ENCODE data around the gene GSG1.

GSG1 gene

DNA sequence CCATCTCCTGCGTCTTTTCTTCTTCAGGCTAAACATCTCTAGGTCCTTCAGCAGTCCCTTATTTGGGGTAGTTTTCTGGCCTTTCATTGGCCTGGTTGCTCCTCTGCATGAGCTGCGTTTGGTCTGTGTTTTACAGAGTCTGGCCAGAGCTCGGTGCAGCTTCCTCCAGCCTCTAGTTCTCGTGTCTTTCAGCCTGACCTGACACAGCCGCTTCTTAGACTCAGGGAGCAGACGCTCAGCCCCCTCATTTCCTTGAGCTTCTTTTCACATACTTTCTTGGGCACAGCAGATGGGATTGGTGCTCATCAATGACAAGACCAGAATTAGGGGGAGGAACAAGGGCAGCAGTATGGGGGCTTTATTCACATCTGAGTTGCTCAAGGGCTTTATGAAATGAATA, 13.6 kb upstream of the GSG1 start:
- no peak for DNase-seq

DNA sequence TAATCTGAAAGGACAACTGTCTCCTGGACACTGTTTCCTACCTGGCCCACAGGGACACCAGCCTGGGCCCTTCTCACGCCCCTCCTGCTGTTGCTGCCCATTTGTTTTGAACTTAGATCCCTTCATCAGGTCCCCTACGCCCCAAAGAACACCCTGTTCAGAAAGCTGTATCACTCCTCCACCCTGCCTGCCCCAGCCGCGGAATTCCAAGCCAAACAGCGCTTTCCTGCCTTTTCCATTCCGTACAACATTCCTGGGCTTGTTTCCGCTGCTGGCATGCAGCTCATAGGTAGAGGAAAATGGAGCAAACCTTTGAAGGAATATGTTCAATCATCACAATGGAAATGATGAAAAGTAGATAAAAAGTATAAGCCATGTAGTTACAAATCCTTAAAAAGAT, 12.8 kb upstream of the GSG1 start:
- DNase-seq = no peak

DNA sequence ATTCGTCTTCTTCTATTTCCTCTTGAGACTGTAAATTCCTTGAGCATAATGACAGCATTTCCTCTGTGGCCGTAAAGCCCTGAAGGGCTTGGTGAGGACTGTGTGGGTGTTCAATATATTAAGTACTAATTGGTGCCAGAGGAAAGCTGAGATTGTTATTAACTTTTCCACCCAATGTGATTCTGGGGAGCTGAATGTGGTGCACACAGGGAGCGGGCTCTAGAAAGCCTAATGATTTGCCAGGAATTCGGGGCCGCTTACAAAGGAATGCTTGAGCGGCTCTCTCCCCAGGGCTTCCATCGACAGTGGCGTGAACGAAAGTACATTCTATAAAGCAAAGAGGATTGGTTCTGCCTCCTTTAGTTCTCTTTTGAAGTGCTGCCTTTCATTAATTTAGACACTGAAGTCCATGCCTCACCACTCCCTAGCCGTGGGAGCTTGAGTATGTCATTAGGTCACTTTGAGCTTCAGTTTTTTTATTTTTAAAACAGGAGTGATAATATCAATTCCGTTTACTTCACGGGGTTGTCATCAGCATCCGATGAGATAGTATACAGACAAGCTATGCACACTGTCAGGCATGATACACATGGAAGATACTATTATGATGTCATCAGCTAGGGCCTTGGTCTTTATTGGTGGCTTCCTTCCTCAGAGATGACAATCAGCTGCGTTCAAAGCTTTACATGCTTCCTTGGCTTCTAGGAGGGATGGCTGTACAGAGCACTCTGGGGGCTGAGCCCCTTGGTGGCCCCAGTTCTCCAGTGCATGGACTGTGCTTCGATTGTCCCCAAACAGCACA, 11.0 kb upstream of the GSG1 start:
- no peak for DNase-seq

DNA sequence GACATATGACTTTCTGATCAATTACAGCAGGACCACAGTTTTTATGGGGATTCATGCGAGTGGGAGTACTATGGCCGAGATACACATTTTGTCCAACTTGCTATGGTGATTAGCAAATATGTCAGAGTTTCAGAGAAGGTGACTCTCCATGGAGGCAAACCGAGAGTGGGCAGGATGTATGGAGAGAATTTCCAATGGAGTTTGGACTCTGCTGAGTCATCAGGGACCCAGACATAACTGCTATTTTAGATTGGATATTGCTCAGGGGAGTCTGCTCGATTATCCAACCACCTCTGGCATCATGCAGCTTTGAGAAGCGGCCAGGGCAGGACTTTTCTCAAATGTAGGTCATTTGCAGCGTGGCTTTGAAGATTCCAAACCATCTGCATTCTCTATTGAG, 9.5 kb upstream of the GSG1 start:
- no peak for DNase-seq

DNA sequence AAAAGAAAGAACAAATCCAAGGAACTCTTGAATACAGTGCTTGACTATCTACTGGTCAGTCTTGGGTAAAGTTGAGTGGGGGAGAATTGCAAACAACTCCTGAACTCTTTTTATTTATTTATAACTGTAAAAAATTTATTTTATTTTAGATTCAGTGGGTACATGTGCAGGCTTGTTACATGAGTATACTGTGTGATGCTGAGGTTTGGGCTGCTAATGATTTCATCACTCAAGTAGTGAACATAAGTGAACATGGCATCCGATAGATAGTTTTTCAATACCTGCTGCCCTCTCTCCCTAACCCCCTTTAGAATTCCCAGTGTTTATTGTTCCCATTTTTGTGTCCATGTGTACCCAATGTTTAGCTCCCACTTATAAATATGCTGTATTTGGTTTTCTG, 3.2 kb upstream of the GSG1 start:
- DNase-seq = no peak

DNA sequence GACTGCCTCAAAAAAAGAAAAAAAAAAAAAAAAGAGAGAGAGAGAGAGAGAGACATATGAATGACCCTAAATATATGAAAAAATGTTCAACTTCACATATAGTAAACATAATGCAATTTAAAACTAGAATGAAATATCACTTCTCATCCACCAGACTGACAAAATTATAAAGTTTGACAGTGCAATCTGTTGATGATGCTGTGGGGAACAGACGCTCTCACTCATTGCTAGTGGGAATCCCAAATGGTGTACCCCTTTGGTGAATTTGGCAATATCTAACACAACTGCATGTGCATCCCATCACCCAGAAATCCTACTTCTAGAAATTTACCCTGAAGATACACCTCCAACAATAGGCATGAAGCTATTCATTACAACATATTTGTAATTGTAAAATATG, 2.3 kb upstream of the GSG1 start:
- DNase-seq = no peak

DNA sequence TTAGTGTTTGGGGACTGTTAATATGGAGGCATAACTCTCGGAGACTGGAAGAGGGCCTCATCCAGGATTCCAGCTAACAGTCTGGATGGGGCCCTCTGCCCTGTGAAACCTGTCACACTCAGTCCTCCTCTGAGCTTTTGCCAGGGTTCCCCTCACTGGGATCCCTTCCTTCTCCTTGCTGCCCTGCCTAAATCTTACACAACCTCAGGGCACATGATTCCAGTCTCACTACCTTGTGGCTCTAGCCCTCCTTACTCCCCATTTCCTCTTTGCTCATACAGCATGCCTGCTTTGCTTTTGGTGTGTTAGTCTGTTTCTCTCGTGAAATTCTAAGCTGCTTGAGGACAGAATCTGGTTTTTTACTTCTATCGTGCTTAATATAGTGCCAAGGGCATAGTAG, 942 bp upstream of the GSG1 start:
- DNase-seq = no peak

DNA sequence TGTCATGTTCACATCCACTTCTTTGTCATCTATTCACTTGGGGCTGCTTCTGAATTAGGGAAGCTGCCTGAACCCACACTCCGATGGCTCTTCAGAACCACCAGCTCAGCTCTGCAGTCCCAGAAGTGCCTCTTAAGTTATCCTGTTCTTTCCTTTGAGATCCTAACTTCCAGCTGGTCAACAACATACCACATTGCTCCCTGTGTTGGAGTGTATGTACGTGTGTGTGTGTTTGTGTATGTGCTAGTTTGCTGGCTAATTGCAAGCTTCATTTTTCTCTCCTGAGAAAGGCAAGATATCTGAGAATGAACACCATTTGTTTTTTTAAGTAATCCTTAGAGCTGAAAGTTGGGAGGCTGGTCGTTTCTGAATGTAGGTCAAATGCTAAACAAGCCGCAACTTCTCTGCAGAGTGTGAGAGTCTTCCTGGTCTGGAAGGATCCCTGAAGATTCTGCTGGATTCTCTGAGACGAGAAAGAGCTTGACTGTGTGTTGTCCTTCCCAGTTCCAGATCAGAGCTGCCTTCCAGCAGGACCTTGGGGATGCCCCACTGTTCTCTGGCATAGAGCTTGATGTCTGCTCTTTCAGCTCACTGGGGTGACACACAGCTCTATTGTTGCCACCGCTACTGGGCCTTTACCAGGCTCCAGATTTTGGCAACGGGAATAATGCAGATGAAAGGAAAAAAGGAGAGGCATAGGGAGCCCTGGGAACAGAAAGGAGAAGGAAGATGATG, 839 bp downstream of the GSG1 start:
- DNase-seq = no peak

DNA sequence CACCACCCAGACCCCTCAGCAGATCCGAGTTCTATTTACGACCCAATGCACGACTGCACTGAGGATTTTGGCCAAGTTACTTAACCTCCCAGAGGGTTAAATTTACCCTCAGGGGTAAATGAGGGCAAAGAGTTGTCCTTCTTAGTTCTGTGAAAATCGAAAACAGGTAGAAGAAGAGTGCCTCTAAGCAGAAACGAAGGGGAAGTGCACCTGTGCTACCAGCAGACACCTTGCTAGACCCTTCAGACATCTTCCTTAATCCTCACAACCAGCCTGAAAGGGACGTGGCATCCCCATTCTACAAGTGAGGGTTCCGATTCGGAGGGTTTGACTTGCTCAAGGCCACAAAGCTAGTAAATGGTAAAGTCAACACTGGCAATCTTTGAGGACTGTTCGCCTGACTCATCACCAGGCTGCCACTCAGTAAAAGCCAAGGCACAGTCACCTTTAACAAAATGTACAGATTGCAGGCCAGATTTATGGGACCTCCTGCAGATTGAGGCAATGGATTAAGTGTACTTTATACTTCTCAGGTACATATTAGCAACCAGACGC, 1.6 kb downstream of the GSG1 start:
- DNase-seq = peak; percentile 14

DNA sequence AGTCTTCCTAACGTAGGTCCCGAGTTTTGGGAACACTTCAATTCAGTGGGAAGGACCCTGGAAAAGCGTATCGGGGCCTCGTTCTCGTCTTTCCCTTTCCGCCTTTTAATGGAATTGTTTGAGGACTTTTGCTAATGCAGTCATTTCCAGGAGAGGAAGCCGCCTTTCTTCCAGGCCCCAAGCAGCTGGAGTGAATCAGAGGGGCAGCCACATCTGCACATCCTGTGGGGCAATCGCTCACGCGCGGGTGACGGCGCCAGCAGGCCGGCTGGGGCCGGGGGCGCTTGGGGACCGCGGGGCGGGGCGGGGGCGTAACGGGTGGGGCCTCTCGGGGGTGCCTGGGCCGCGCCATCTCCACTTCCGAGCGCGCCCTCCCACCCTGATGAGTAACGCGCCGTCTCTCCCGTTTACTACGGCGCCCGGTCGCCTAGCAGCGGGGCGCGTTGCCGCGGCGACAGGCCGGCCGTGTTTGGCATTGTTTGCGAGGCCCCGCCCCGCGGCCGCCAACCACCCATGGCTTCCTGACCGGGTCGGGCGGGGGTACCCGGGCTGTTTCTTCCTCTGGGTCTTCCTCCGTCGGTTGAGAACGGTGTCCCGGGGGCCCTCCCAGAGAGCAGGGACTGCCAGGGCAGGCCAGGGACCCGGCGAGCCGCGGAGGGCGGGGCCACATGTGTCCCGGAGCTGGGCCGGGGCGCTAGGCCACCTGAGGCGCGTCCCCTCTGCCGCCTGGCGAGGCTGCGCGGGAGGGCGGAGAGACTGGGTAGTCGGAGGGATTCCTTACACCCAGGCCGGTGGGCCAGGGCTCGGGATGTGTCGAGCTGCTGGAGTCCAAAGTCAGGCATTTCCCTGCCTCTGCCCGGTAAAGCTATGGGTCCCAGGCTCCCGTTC, 2.3 kb downstream of the GSG1 start:
- DNase-seq = peak; percentile 50

DNA sequence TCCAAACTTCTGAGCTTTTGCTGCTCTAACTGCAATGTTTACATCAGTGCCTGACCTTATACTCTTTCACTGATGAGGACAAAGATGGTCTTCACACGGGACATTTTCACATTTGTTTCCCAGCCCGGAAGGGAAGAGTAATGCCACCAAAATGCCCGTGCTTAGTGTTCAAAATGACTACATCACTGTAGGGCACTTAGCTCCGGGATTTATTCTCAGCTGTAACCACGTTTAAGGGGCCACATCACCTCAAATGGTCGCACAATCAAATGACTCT, 2.9 kb downstream of the GSG1 start:
- no peak for DNase-seq

DNA sequence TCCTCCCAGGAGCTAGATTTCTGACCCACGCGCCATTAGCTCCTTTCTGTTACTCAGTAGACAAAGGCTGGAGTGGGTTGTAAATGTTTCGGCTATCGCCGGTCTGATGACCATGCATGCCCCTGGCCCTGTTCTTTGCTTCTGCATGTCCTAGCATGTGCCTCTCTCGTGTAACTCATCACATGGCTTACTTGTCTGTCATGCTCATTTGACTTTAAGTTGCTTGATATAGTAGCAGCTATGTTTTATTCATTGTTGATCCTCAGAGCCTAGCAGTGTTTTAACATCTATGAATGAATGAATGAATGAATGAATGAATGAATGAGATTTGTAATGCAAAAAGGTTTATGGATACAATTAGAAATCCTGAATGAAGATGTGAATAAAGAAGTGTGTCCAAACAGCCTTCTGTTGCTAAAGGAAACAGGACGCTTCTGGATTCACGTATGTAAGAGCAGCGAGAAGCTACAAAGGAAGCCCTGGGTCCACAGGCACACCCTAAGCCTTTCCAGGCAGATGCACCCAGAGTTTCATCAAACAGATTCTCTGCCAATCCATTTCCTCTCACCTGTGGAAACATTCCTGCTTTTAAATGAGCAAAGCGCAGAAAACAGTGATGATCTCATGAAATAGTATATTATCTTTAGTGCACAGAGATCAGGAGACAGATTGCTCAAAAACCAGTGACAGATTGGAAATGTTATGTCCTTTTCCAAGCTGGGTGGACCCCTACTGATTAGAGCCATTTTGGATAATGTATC, 3.4 kb downstream of the GSG1 start:
- no peak for DNase-seq

DNA sequence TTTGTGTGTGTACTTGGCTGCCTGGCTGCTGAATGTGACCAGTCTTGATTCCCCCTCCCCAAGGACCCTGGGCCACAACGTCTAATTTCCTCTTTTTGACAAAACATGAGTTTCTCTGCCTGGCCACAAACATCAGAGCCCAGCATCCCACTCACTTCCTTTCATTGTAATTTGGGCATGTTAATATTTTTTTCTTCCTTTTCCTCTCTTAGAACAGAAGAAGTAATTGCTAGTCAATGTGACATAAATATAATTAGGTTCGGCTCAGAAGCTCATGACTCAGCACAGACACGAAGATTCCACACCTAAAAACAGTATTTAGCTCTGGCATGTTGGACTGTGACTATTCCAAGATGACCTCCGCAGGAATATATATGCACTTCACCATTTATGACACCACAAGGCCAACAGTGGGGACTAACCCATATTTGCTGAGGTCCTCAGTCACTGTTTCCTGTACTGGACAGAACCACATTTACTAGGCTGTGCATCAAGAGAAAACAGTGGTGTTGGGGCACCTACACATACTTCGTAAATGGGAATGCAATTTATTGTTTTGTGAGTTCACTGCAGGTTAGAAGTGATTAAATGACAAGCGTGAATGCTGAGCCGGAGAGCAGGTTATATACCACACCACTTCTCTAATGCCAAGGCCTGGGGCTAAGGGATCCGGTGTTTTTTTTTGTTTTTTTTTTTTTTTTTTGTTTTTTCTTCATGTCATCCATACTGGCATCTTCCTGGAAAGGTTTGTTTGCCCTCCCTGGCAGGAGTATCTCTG, 4.2 kb downstream of the GSG1 start:
- no peak for DNase-seq

DNA sequence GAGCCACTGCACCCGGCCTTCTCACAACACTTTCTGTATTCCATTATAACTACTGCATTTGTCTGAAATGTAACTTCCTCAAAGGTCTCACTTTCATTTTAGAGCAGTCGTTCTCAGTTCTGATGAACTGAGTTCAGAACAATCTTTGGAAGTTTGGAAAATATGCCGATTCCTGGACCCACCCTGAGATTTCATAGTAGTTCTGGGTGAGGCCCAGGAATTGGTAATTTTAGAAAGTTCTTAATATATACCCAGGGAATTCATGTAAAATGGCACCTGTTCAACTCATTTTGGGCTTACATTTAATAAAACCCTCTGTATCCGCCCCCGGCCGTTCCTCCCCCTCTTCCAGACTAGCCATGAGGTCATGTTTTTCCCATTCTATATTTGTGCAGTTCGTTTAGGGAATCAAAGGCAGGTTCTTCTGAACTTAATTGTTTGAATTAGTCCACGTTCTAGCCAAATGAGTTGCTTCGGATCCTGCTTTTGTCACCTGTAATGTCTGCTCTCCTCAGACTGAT, 5.9 kb downstream of the GSG1 start:
- no peak for DNase-seq

DNA sequence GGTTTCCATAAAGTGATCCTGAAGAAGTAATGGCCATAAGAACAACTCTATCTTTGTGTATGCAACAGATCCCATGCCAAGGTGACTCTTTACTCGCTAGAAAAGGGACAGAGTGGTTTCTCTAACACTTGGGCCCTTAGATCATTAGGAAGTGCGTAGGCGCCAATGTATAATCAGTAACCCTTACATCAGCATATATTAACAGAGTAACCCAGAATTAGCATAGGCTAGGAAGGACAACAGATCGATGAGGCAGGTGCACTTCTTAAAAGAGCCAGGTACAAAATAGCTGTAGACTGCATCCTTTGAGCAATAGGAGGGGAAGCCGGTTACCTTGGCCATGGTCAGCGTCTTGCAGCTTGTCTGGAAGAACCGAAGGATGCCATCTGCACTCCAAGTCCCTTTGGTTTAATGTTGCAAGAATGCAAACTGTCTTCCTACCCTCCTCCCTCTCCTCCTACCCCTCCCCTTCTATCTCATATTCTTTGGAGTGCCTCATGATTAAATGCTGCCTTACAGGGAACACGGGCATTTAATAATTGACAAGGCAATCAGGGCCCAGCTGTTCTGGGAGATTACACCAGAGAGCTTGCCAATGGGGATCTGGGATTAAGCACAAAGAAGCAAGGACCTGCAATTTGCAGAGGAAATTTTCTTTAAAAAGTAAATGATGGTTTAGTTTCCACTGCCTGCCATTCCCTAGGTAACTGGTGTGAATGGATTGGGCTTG, 8.0 kb downstream of the GSG1 start:
- no peak for DNase-seq

DNA sequence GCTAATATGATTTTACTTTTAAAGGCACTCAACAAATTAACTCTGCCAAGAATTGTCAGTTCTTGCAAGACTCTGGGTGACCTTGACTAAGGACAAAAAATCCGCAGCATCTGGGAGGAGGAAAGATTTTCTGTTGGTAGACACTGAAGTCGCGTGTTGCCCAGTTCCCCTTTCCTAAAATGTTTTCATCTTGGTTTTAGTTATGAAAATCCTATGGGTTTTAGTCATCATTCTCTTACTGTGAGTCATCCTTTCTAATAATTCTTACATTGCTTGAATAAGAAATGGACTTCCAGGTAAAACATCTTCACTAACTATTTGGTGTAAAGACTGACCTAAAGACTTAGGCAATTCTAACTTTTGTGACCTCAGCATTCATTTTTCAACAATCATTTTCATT, 9.1 kb downstream of the GSG1 start:
- DNase-seq = no peak

DNA sequence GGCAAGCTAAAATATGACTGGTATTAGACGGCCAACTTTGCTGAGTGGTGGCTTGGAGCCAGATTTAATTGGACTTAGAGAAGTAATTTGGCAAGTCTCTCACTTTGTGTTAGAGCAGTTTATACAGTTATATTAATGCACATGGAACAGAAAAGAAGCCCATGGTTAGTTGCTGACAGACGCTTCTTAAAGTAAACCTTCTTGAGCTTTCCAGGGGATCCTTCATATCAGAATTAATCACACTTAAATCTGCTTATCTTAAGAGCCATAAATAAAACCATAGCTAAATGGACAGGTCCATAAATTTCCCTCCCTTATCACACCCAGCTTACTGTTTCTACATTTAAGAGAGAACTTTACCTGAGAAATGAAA, 9.6 kb downstream of the GSG1 start:
- DNase-seq = no peak

DNA sequence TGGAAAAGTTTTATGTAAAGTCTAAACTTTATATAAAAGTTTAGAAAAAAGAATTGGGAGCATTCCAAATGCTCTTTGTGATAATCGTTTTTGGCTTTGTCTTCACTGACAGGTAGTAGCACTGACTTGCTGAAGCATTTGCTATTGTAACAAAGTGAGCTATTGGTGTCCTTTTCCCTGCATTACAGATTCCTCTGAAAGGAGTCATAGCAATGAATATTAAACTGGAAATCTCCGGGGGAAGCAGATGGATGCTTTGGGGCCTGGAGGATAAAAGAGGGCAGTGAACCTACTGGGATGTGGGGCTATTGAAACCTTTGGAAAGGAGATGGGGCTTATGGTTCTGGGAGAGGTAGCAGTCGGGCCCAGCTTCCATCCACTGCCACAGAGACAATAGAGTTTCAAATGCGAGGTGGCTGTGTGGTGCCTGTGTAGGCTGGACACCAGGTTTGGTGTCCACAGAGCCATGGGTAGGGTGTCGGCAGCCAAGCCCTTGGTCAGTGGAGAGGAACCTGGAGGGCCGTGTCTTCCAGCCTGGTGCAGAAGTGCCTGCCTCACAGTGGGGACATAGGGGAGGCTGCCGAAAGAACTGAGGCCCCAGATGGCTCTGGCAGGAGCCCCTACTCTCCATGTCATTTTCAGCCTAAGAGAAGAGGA, 10.1 kb downstream of the GSG1 start:
- no peak for DNase-seq

DNA sequence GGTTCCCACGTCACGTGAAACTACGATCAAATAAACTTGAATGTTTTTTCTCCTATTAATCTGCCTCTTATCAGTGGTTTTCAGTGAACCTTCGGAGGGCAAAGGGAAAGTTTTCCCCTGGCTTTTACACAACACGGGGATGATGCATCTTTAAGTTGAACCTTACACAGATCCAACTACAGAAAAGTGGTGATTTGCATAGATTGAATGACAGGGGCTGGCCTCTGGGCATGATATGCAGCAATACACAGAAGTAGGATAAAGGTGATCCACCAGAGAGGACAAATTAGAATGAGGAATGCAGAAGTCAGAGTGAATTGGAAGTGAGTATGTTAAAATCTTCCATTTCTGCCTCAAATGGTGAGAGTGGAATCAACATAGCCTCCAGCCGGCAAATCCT, 11.6 kb downstream of the GSG1 start:
- no peak for DNase-seq

DNA sequence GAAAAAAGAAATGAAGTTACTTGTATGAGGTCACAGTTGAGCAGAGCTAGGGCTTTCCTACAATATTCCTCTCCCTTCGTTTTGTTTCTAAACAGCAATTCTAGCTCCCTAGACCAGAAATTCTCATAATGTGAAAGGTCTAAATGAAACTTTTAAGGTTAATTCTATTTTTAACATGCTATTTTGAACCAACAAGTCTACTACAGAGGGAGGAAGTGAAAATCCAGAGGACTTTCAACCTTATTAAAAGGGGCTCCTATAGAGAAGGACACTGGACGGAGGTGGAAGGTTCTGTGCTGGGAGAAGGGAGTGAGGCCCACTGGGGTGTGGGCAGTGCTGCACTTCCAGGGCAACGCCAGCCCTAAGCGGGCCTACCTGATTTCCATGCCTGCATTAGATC, 13.4 kb downstream of the GSG1 start:
- no peak for DNase-seq

DNA sequence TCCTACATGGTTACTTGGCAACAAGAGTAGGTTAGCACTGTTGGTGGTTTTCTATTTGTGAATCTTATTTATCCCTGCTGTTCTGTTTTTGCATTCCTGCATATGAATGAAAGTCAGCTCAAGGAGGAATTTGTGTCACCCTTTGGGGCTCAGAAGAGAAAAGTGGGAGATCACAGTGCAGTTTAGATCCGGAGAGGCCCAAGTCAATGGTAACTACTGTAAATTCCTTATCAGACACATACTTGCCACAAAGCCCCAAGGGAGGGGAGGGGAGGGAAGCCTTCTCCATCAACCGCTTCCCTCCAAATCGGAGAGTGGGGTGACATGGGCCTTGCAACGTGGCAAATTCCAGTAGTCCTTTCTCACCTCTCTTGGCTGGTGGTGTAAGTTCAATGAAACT, 15.0 kb downstream of the GSG1 start:
- no peak for DNase-seq
